BE2C (cell line): ENCODE measurements around the gene GPR55.

Source experiments
- DNase-seq: peaks from one replicate; pipeline ENCODE4 v3.0.0-alpha.2; 2020
- H3K27me3 ChIP-seq: fragments of 250-450 bp; sonication (Bioruptor Pico); 2 replicates; pipeline ENCODE4 v1.5.1; 2020; ENCODE audit warnings: mild to moderate bottlenecking
- H3K36me3 ChIP-seq: fragments of 250-450 bp; sonication (Bioruptor Pico); 2 replicates; pipeline ENCODE4 v1.5.1; 2020; ENCODE audit warnings: mild to moderate bottlenecking
- H3K4me1 ChIP-seq: fragments of 250-450 bp; sonication (Bioruptor Pico); 2 replicates; pipeline ENCODE4 v1.5.1; 2020
- H3K4me3 ChIP-seq: 2 replicates; pipeline ENCODE4 v1.5.1; 2011; ENCODE audit warnings: low read depth, low read length
- H3K9me3 ChIP-seq: fragments of 250-450 bp; sonication (Bioruptor Pico); 2 replicates; pipeline ENCODE4 v1.5.1; 2020
- TF ChIP-seq, protein P1 (sequence below): IDR thresholded peaks from 2 replicates; pipeline ENCODE4 v1.5.1; 2012; ENCODE audit warnings: mild to moderate bottlenecking, low read depth, low read length

GPR55 gene

DNA sequence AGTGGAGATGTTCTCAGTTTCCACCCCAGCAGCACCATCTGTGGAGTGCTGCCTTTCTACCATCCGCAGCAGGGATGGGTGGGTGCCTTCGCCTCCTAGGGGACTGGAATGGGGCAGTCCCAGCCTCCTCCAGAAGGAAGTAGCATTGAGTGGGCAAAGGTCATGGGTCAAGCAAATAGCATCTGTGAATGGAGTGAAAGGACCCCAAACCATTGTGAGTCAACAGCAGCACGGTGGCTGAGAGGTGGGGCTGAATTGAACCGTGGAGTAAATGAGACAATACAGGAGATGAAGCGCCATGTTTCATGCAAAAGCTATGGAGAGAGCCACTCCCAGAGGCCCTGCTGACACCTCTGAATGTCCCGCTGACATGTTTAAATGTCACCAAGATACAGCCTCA is 9.7 kb downstream of the GPR55 start:
- TF ChIP-seq, protein P1, sequence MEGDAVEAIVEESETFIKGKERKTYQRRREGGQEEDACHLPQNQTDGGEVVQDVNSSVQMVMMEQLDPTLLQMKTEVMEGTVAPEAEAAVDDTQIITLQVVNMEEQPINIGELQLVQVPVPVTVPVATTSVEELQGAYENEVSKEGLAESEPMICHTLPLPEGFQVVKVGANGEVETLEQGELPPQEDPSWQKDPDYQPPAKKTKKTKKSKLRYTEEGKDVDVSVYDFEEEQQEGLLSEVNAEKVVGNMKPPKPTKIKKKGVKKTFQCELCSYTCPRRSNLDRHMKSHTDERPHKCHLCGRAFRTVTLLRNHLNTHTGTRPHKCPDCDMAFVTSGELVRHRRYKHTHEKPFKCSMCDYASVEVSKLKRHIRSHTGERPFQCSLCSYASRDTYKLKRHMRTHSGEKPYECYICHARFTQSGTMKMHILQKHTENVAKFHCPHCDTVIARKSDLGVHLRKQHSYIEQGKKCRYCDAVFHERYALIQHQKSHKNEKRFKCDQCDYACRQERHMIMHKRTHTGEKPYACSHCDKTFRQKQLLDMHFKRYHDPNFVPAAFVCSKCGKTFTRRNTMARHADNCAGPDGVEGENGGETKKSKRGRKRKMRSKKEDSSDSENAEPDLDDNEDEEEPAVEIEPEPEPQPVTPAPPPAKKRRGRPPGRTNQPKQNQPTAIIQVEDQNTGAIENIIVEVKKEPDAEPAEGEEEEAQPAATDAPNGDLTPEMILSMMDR, result no peak
- DNase-seq, result peak; percentile 2
- no peaks in the 10 kb centered on the region for H3K4me1 ChIP-seq
- no peaks in the 10 kb centered on the region for H3K9me3 ChIP-seq
- H3K36me3 ChIP-seq, result no peaks in the 10 kb centered on the region
- no peak overlapping the region for H3K4me3 ChIP-seq
- H3K27me3 ChIP-seq, result peaks cover 10% of the 10 kb centered on the region

DNA sequence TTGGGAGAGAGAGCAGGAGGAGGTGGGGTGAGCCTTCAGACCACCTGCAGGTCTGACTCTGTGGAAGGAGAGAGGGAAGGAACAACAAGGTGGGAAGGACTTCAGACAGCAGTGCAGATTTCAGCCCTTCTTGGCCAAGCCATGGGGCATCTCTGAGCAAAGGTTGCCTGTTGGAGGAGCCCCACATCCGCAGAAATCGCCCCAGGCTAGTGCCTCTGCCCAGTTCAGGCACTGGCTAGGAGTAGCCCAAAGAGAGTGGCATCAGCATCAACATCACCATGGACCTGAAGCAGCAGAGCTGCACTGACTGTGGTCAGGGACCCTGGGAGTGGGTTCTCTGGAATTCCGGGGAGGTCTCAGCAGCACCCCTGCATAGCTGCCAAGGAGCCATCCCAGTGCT is 10.2 kb downstream of the GPR55 start:
- no peaks in the 10 kb centered on the region for H3K4me1 ChIP-seq
- TF ChIP-seq, protein P1, result no peak
- H3K36me3 ChIP-seq, result no peaks in the 10 kb centered on the region
- peaks cover 10% of the 10 kb centered on the region for H3K27me3 ChIP-seq
- no peak overlapping the region for H3K4me3 ChIP-seq
- no peaks in the 10 kb centered on the region for H3K9me3 ChIP-seq
- DNase-seq, result peak; percentile 3

DNA sequence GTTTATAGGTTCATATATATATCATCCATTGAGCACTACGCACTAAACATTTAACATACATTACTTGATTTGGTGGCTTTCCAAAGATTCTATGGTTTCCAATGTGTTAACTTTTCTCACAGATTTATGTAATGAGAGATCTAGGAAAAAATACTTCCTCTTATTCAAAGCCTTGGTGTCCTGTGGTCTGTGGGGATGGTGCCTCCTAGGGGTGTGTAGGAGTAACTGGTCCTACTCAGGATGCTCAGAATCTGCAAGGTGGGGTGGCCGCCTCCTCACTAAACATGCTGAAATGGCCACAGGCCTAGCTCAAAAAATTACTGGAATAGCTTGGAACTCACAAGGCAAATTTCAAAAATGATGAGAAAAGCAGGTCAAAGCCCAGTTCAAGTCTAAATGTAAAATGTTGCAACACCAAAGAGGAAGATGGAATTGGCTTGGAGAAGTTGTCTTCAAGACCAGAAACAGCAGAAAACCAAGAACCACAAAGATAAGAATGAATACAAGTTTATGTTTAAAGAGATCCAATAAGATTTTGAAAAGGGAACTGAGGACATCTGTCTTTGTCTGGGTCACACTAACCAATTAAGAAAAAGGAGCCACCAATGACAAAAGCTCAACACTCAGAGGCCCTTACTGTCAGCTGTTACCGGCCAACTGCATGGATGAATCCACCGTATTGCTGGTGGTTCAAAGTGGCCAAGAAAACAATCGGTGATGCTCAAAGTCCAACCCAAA is 11.5 kb downstream of the GPR55 start:
- Histone ChIP-seq H3K9me3 (no peaks in the 10 kb centered on the region), H3K4me1 (peaks cover 2% of the 10 kb centered on the region; the same call in 1 of the 2 replicates), H3K36me3 (no peaks in the 10 kb centered on the region), H3K27me3 (peaks cover 6% of the 10 kb centered on the region), H3K4me3 (no peak overlapping the region)
- peak; percentile 59 for DNase-seq
- TF ChIP-seq, protein P1, result peak; percentile 86

DNA sequence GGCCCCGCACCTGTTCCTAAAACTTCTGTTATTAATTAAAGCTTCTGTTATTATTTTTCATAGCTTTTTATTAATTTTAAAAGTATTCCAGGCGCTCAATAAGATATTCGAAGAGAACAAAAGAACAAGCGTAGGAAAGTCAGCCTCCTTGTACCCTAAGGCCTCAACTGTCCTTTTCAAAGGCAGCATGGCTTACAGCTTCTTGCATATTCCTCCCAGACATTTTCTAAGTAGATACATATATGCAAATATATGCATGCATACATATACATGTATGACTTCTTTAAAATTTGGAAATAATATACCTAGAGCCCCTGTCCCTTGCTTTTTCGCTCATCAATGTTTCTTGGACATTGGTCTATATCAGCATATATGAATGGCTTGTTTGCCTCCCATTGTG is 12.3 kb downstream of the GPR55 start:
- H3K9me3 ChIP-seq, result no peaks in the 10 kb centered on the region
- H3K27me3 ChIP-seq, result no peaks in the 10 kb centered on the region; the same call in 1 of the 2 replicates
- no peak for DNase-seq
- H3K36me3 ChIP-seq, result no peaks in the 10 kb centered on the region
- H3K4me1 ChIP-seq, result peaks cover 4% of the 10 kb centered on the region; the same call in 1 of the 2 replicates
- TF ChIP-seq, protein P1, result no peak
- H3K4me3 ChIP-seq, result no peak overlapping the region

DNA sequence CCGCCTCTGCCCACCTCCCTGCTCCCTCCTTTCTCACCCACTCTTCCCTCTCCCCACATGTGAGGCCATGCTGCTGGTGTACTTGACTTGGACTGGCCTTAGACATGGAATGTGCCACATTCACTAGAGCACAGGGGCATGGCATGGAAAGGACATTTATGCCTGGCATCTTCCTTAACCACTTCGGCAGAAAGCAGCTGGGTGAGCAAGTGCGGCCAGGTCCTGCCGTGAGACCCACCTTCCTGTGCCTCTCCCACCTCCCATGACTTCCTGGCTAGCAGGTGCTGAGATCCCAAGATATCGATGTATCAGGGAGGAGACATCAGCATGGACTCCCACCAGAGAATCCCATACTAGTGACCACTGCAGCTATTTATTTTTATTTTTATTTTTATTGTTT is 13.0 kb downstream of the GPR55 start:
- TF ChIP-seq, protein P1, result no peak
- H3K27me3 ChIP-seq, result no peaks in the 10 kb centered on the region; the same call in 1 of the 2 replicates
- H3K36me3 ChIP-seq, result no peaks in the 10 kb centered on the region
- peaks cover 4% of the 10 kb centered on the region; the same call in 1 of the 2 replicates for H3K4me1 ChIP-seq
- H3K4me3 ChIP-seq, result no peak overlapping the region
- no peaks in the 10 kb centered on the region for H3K9me3 ChIP-seq
- DNase-seq, result no peak

DNA sequence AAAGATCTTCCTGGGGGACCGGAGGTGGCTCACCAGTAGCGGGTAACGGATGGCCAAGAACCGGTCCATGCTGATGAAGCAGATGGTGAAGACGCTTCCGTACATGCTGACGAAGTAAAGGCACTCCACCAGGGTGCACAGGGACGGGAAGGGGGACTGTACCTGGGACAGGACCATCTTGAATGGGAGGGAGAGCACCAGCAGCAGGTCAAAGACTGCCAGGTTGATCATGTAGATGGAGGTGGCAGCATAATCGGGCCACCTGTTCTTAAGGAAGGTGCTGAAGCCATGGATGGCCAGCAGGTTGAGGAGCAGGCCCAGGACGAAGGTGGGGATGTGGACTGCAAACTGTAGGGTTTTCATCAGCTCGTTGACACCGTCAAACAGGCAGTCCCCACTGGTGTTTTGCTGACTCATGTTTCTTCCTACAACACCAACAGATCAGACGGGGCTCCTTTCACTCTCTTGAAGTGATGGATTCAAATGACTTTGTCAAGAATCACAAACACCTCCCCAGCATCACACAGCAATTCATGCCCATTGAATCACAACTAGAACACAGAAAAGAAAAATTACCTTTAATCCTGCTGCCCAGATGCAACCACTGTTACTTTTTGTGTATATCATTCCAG is 14.4 kb downstream of the GPR55 start:
- no peak overlapping the region for H3K4me3 ChIP-seq
- TF ChIP-seq, protein P1, result no peak
- peaks cover 4% of the 10 kb centered on the region; the same call in 1 of the 2 replicates for H3K4me1 ChIP-seq
- H3K9me3 ChIP-seq, result no peaks in the 10 kb centered on the region
- H3K36me3 ChIP-seq, result no peaks in the 10 kb centered on the region
- DNase-seq, result no peak
- H3K27me3 ChIP-seq, result no peaks in the 10 kb centered on the region
